ENCODE results near the gene ATP11A. TPM values are rescaled to one million over a fixed set of nuclear protein-coding genes. Genes with fewer than 3 reads are reported as not detected.

Gene ATP11A
- total and polyA plus RNA-seq, 10 of the 15 experiments (the other 5 are each of a cell fraction or from before 2014, with no cell fraction given): 1.4 to 69.6 (median 14.4) TPM

DNA sequence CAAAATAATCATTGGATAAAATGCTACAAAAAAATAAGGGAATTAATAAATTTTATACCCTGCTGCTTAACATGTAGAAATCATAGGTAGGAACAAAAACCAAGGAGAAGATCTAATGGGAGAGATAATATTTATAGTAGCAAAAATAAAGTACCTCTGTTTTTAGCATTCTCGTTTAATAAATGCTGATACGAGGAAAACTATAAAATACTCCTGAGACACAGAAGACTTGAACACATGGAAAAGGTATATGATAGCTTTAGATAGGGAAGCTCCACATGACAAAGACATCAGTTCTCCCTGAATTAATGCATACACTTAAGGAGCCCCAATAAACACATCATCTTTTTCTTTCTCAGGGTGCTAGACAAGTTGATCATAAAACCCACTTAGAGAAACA, 234.5 kb downstream of the ATP11A start:
- ChIA-PET CTCF (no interaction called here), RAD21 (ENCODE audit: unreplicated experiment) (no interaction called here), POLR2A (no interaction called here), SMC1A (ENCODE audit: uncharacterized antibody, unreplicated experiment) (no interaction called here)
- Histone ChIP-seq H3K36me3 (ENCODE audit: control insufficient read depth in 2 of 2, insufficient read depth in 2 of 2, low read length in 1 of 2) (no peaks in the 10 kb centered on the region), H2AFZ (ENCODE audit: control insufficient read depth, low read depth, low read length) (no peak overlapping the region), H3K4me2 (ENCODE audit: control insufficient read depth, insufficient read depth) (no peak overlapping the region), H3K27ac (ENCODE audit: control insufficient read depth, insufficient read depth) (no peak overlapping the region), H3K9me3 (replicated peaks; ENCODE audit: control insufficient read depth, insufficient read depth, low read length) (no peaks in the 10 kb centered on the region), H4K20me1 (ENCODE audit: control insufficient read depth, insufficient read depth) (no peaks in the 10 kb centered on the region), H3K9ac (ENCODE audit: control insufficient read depth, insufficient read depth, low read length) (no peak overlapping the region), H3K4me1 (ENCODE audit: control insufficient read depth, insufficient read depth, low read length) (no peaks in the 10 kb centered on the region), H3K79me2 (ENCODE audit: control insufficient read depth, insufficient read depth, low read length) (no peaks in the 10 kb centered on the region), H3K4me3 (no peak overlapping the region), H3K27me3 (replicated peaks in 1 of 2; ENCODE audit: control insufficient read depth in 2 of 2, insufficient read depth in 2 of 2, low read length in 1 of 2) (peaks cover 0 to 2% of the 10 kb centered on the region in 2 experiments; a peak in 2 of 4 replicates)
- intact Hi-C loops (cut with micrococcal nuclease; ENCODE audit: unreplicated experiment): no loop called here
- ATAC-seq (no peak), DNase-seq (ENCODE audit: low read depth, low spot score) (no peak), FAIRE-seq (no peak)
- no TSS peak for BruUV-seq (replicated peaks)
- 17% methylated on average over 2 of the region's 2 CpGs for WGBS (ENCODE audit: insufficient coverage, insufficient replicate concordance, low lambda C conversion rate, missing lambda C conversion rate)
- TF ChIP-seq MEF2A (IDR thresholded peaks at IDR 0.05; ENCODE audit: insufficient read depth, low read depth, low read length): no peak
- TF ChIP-seq FOS (IDR thresholded peaks at IDR 0.05; ENCODE audit: borderline replicate concordance, extremely low read depth, insufficient read length): no peak
- TF ChIP-seq, protein P1, sequence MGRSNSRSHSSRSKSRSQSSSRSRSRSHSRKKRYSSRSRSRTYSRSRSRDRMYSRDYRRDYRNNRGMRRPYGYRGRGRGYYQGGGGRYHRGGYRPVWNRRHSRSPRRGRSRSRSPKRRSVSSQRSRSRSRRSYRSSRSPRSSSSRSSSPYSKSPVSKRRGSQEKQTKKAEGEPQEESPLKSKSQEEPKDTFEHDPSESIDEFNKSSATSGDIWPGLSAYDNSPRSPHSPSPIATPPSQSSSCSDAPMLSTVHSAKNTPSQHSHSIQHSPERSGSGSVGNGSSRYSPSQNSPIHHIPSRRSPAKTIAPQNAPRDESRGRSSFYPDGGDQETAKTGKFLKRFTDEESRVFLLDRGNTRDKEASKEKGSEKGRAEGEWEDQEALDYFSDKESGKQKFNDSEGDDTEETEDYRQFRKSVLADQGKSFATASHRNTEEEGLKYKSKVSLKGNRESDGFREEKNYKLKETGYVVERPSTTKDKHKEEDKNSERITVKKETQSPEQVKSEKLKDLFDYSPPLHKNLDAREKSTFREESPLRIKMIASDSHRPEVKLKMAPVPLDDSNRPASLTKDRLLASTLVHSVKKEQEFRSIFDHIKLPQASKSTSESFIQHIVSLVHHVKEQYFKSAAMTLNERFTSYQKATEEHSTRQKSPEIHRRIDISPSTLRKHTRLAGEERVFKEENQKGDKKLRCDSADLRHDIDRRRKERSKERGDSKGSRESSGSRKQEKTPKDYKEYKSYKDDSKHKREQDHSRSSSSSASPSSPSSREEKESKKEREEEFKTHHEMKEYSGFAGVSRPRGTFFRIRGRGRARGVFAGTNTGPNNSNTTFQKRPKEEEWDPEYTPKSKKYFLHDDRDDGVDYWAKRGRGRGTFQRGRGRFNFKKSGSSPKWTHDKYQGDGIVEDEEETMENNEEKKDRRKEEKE (IDR thresholded peaks at IDR 0.05): no peak
- no peak for TF ChIP-seq BRCA1 (IDR thresholded peaks at IDR 0.05; ENCODE audit: low read depth, low read length)
- TF ChIP-seq ZNF622 (IDR thresholded peaks at IDR 0.05): no peak
- TF ChIP-seq MTA2 (IDR thresholded peaks at IDR 0.05; ENCODE audit: low read depth): no peak
- in situ Hi-C loops (cut with MboI): no loop called here

All from GM12878 (cell line).